A549 (cell line): ENCODE measurements around the gene TAT.
"Not testable (repeated sequence)": the region's sequence is repeated elsewhere in the genome, so short reads cannot be mapped to it uniquely, and the experiment has no call there.

ENCODE experiments used
- CTCF ChIP-seq: fragments of >200 bp; sonication (Bioruptor Twin); formaldehyde crosslinking; IDR thresholded peaks from 3 replicates; pipeline ENCODE4 v1.5.1; 2016
- JUNB ChIP-seq: fragments of >200 bp; sonication (Bioruptor Twin); formaldehyde crosslinking; IDR thresholded peaks from 2 replicates; pipeline ENCODE4 v1.6.1; 2016
- KDM5A ChIP-seq: fragments of 200-600 bp; sonication (generic); IDR thresholded peaks from 2 replicates; pipeline ENCODE4 v1.6.1; 2016; ENCODE audit warnings: antibody characterized with exemption, mild to moderate bottlenecking
- MAFK ChIP-seq: fragments of 450-650 bp; IDR thresholded peaks from 2 replicates; pipeline ENCODE4 v1.6.1; 2014; ENCODE audit not compliant: partially characterized antibody
- MYC ChIP-seq: IDR thresholded peaks from 2 replicates; pipeline ENCODE4 v1.6.1; 2012; ENCODE audit warnings: mild to moderate bottlenecking, inconsistent platforms, low read length, improper control_type of control experiment, borderline replicate concordance
- NR3C1 ChIP-seq: fragments of >200 bp; sonication (Bioruptor Twin); formaldehyde crosslinking; IDR thresholded peaks from 3 replicates; pipeline ENCODE4 v1.6.1; 2017
- POLR2A ChIP-seq: IDR thresholded peaks from 2 replicates; pipeline ENCODE4 v1.6.1; 2012; ENCODE audit warnings: mild to moderate bottlenecking, low read length
- RARB ChIP-seq: fragments of 250-450 bp; sonication (Bioruptor Pico); IDR thresholded peaks from 2 replicates; pipeline ENCODE4 v1.8.0; 2021; ENCODE audit warnings: mild to moderate bottlenecking, moderate library complexity
- RCOR1 ChIP-seq: fragments of 150-350 bp; IDR thresholded peaks from 2 replicates; pipeline ENCODE4 v1.6.1; 2014; ENCODE audit warnings: antibody characterized with exemption, low read length, low read depth
- RFX5 ChIP-seq: fragments of 450-650 bp; IDR thresholded peaks from 2 replicates; pipeline ENCODE4 v1.7.1; 2014; ENCODE audit warnings: antibody characterized with exemption, mild to moderate bottlenecking, moderate library complexity
- SMC3 ChIP-seq: fragments of >200 bp; sonication (Bioruptor Twin); formaldehyde crosslinking; IDR thresholded peaks from 3 replicates; pipeline ENCODE4 v1.6.1; 2018; ENCODE audit warnings: inconsistent platforms
- TFCP2L1 ChIP-seq: fragments of 250-450 bp; sonication (Bioruptor Pico); IDR thresholded peaks from 2 replicates; pipeline ENCODE4 v1.5.0; 2021; ENCODE audit warnings: mild to moderate bottlenecking
- ZC3H11A ChIP-seq: fragments of 450-650 bp; IDR thresholded peaks from 2 replicates; pipeline ENCODE4 v1.6.1; 2014; ENCODE audit warnings: antibody characterized with exemption, mild to moderate bottlenecking
- TF ChIP-seq, protein P1 (sequence below): fragments of 450-650 bp; IDR thresholded peaks from 2 replicates; pipeline ENCODE4 v1.6.1; 2014; ENCODE audit warnings: antibody characterized with exemption

GRCh38 chr16:71590071-71590470 is 13.2 kb upstream of the TAT start:
- TF ChIP-seq NR3C1; ZC3H11A; POLR2A; RFX5; MAFK; CTCF; MYC; RCOR1; TFCP2L1 (CRISPR knock-in tag); RARB; KDM5A; JUNB; SMC3: not testable (repeated sequence)
- TF ChIP-seq, protein P1, sequence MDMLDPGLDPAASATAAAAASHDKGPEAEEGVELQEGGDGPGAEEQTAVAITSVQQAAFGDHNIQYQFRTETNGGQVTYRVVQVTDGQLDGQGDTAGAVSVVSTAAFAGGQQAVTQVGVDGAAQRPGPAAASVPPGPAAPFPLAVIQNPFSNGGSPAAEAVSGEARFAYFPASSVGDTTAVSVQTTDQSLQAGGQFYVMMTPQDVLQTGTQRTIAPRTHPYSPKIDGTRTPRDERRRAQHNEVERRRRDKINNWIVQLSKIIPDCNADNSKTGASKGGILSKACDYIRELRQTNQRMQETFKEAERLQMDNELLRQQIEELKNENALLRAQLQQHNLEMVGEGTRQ = not testable (repeated sequence)
